HG02973 (cell line): Measurements from ENCODE around the gene MAL.
"Not testable (repeated sequence)": the region's sequence is repeated elsewhere in the genome, so short reads cannot be mapped to it uniquely, and the experiment has no call there.

Experiments
- ATAC-seq: cut with Tn5 transposase; IDR thresholded peaks from one replicate; pipeline ENCODE4 v1.9.1; 2021; ENCODE audit warnings: moderate library complexity; ENCODE audit not compliant: unreplicated experiment

MAL gene

DNA sequence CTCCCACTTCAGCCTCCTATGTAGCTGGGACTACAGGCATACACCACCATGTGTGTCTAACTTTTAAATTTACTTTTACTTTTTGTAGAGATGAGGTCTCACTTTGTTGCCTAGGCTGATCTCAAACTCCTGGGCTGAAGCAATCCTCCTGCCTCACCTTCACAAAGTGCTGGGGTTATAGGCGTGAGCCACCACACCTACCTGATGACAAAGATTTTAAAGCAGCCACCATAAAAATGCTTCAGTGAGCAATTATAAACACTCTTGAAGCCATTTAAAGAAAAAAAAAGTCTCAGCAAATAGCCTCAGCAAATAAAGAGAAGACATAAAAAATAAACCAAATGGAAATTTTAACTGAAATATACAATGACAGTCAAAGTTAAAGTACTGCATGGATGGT lies 60.5 kb downstream of the MAL start:
- ATAC-seq, result no peak

DNA sequence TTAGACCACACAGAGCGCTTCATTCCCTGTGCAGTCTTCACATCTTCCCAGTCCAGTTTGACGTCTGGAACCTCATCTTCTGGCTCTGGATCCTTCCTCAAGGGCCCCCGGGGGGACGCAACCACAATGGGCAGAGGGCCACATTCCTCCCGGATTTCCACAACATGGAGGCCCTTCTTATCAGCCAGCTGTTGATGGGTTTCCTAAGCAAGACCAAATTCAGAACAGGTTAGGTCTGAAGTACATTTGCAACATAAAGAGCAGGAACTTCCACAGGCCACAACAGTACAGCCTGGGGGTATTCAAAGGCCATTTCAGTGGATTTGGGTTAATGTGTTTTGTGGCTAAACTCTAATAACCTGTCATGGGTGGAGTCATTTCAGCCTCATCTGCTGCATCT lies 61.9 kb downstream of the MAL start:
- ATAC-seq, result no peak

DNA sequence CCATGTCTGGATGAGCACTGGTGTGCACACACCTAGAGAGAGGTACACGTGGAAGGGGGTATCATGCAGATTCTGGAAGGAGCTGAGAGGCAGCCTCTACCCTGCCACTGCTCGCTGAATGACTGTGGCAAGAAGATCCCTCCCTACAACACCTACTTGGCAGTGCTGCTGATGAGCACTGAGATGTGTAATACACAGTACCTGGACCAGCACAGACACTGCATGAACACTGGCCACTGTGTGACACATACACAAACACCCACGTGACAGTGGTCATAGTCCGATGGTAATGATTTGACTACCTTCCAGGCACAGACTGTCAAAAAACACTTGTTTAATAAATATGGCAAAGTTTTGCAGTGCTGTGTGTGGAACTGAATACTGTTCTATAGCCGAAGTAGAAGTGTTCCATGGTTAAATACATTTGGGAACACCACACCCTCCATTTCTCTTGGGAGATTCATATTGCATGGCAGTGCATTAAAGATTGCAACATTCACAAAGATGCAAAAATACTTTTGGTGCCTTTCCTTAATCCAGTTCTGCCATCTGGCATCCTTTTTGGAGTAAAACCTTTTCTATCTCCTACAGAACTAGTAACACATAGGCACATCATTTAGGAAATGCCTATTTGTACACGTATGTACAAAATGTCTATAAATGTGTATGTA lies 66.5 kb downstream of the MAL start:
- no peak for ATAC-seq

DNA sequence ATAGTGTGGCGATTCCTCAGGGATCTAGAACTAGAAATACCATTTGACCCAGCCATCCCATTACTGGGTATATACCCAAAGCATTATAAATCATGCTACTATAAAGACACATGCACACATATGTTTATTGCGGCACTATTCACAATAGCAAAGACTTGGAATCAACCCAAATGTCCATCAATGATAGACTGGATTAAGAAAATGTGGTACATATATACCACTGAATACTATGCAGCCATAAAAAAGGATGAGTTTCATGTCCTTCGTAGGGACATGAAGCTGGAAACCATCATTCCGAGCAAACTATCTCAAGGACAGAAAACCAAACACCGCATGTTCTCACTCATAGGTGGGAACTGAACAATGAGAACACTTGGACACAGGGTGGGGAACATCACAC lies 72.8 kb downstream of the MAL start:
- not testable (repeated sequence) for ATAC-seq

DNA sequence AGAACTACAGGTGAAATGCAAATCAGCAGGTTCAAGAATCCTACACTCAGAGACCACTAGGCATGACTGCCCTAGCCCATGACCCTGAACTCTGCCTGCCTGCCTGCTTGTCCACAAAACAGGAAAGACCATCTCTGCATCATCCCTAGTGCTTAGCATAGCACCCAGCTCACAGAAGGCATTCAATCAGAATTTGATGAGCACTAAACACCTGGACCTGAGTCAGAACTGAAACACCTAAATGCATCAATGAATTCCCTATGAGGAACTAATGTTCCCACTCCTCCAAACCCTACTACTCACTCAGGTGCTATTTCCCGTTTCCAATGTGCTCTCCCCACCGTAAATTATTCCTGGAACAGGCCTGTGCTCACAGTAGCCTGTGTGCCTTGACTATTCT lies 74.4 kb downstream of the MAL start:
- no peak for ATAC-seq
